COLO668 (cell line): ENCODE results near the gene GPD2.
"Not testable (repeated sequence)": the region's sequence is repeated elsewhere in the genome, so short reads cannot be mapped to it uniquely, and the experiment has no call there.

Experiments
- DNase-seq: peaks from one replicate; lab custom pipeline; 2025; ENCODE audit not compliant: unreplicated experiment; lab: John Stamatoyannopoulos, UW

Gene GPD2

GRCh38 chr2:156473445-156473844 lies 37.3 kb downstream of the GPD2 start:
- DNase-seq = no peak

GRCh38 chr2:156474401-156474800 lies 38.2 kb downstream of the GPD2 start:
- no peak for DNase-seq

- no peak for DNase-seq
These were observed 40.1 kb downstream of the GPD2 start for GRCh38 chr2:156476021-156476849.

- DNase-seq = no peak
These were observed 40.6 kb downstream of the GPD2 start for GRCh38 chr2:156476850-156477206.

- no peak for DNase-seq
These were observed 44.2 kb downstream of the GPD2 start for GRCh38 chr2:156480376-156480775.

GRCh38 chr2:156481312-156481711 lies 45.1 kb downstream of the GPD2 start:
- DNase-seq = no peak

GRCh38 chr2:156483741-156484173 lies 47.6 kb downstream of the GPD2 start:
- no peak for DNase-seq

GRCh38 chr2:156486147-156486546 lies 50.0 kb downstream of the GPD2 start:
- DNase-seq = no peak

GRCh38 chr2:156486614-156487013 lies 50.4 kb downstream of the GPD2 start:
- DNase-seq = no peak

- DNase-seq = no peak
These were observed 53.0 kb downstream of the GPD2 start for GRCh38 chr2:156489195-156489594.

GRCh38 chr2:156489750-156490465 lies 53.7 kb downstream of the GPD2 start:
- no peak for DNase-seq

GRCh38 chr2:156490466-156490840 lies 54.3 kb downstream of the GPD2 start:
- DNase-seq = no peak

- DNase-seq = no peak
These were observed 55.0 kb downstream of the GPD2 start for GRCh38 chr2:156491176-156491575.

- no peak for DNase-seq
These were observed 56.8 kb downstream of the GPD2 start for GRCh38 chr2:156492979-156493378.

GRCh38 chr2:156495998-156496397 lies 59.8 kb downstream of the GPD2 start:
- not testable (repeated sequence) for DNase-seq

GRCh38 chr2:156505696-156506095 lies 69.5 kb downstream of the GPD2 start:
- no peak for DNase-seq

- DNase-seq = no peak
These were observed 74.9 kb downstream of the GPD2 start for GRCh38 chr2:156511122-156511521.

- DNase-seq = no peak
These were observed 75.6 kb downstream of the GPD2 start for GRCh38 chr2:156511803-156512202.

- no peak for DNase-seq
These were observed 76.3 kb downstream of the GPD2 start for GRCh38 chr2:156512451-156512850.

GRCh38 chr2:156513219-156513618 lies 77.0 kb downstream of the GPD2 start:
- no peak for DNase-seq

- no peak for DNase-seq
These were observed 81.2 kb downstream of the GPD2 start for GRCh38 chr2:156517419-156517818.

GRCh38 chr2:156518138-156518537 lies 82.0 kb downstream of the GPD2 start:
- DNase-seq = no peak
